HG03280 (cell line): ENCODE results near the gene LINGO4.
A peak's percentile ranks its signal among the peaks of the same experiment; 100 is the strongest.

Experiments used
- ATAC-seq: cut with Tn5 transposase; IDR thresholded peaks from one replicate; pipeline ENCODE4 v1.9.1; 2021; ENCODE audit warnings: mild to moderate bottlenecking, moderate library complexity; ENCODE audit not compliant: unreplicated experiment

Gene LINGO4

GRCh38 chr1:151814971-151815545 lies 9.8 kb upstream of the LINGO4 start:
- no peak for ATAC-seq

- ATAC-seq, result no peak
Measured at GRCh38 chr1:151814426-151814825, 9.2 kb upstream of the LINGO4 start.

DNA sequence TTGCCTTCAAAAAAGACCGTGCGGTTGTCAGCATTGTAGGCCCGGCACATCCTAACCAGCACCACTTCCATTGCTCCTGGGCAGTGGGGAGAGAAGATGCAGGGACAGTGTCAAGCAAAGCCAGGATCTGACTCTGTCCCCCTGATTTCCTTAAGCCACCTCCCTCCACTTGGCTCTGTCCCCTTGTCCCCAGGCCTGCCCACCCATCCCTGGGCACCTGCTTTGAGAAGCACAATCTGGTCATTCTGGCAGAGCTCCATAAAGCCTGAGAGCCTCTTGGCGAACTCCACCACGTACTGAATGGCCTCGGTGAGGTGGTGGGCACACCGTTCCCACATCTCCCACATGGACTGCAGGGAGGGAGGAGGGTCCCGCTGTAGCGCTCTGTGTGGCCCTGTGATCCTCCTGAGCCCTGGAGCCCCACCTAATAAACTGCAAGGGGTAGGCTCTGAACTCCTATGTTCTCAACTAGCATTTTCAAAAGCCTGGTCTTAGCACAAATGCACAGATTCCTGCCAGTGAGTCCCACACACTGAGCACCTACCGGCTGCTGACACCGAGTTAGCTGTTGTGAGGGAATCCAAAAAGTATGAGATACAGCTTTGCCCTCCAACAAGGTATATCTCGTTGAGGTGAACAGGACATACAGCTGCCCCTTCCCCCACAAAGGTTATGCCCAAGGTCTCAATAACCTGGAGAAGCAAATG lies 8.2 kb upstream of the LINGO4 start:
- ATAC-seq, result no peak

GRCh38 chr1:151811181-151811580 lies 6.0 kb upstream of the LINGO4 start:
- ATAC-seq, result no peak

GRCh38 chr1:151809985-151810556 lies 4.9 kb upstream of the LINGO4 start:
- ATAC-seq, result no peak

DNA sequence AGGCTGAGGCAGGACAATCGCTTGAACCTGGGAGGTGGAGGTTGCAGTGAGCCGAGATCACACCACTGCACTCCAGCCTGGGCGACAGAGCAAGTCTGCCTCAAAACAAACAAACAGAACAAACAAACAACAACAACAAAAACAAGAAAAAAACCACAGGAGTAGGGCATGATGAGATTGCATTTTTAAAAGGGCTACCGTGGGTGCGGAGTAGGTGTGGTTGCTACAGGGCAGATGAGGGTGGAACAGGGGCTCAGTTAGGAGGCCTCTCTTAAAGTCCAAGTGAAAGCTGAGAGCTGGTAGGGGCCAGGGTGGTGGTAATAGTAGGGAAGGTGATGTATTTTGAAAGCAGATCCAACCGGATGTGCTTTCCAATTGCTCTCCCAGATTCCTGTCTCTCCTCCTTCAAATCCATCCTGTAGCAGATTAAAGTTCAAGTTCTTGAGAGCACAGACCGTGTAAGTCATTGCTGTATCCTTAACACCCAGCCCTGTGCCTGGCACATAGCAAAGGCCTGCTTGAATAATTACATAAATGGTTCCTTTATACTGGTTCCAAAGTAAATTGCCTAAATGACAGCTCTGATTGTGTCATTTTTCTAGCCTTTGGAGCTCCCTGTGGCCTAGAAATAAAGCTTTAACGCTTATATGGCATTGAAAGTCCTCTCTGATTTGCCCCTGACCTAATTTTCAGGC lies 4.2 kb upstream of the LINGO4 start:
- ATAC-seq, result no peak

GRCh38 chr1:151807766-151808165 lies 2.5 kb upstream of the LINGO4 start:
- ATAC-seq, result no peak

DNA sequence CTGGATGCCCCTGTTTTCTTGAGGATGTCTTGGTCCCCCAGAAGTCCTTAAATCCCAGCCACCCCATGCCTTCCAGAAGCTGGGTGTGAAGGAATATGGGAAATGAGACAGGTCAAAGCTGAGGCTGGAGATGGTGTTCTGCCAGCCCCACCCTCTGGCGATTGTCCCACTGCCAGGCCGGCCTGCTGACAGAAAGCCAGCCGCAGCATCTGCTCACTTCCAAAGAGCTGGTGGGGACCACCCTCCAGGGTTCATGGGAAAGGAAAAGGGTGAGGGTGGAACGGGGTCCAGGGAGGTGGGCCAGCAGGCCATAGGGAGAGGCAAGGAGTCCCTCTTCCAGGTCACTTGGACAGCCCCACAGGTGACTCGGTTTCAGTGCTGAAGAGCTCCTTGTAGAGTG lies 1.9 kb upstream of the LINGO4 start:
- ATAC-seq, result no peak

DNA sequence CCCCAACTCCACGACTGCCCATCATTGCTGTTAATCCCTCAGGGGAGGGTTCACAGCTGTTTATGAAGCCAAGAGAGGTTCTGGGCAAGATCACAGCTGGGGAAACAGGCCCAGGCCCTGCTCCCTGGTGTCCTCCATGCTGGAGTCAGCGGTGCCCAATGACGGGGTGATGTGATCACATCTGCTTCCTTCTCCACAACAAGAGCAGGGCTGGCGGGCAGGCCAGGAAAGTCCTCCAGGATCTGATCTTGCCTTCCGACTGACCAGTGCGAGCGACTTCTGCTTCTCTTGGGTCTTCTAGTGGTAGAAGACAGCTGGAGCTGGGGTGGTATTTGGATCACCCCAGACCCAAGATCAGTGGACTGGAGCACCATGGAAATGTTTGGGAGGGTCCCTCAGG lies 951 bp upstream of the LINGO4 start:
- no peak for ATAC-seq

DNA sequence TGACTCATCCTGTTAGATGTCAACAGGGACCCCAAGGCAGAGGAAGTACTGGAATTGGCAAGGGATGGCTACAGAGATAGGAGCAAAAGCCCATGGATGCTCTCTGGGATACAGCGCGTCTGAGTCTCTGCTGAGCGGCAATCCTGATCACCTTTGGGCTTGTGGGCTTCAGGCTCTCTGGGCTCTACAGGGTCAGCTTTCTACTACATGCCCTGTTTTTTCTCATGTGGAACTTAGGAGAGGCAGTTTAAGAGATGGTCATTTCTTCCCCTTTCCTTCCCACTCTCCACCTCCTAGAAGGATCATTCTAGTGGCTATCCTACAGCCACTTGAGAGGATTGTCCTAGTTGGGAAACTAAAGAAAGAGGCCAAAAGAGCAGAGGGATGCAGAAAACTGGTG lies 1.3 kb downstream of the LINGO4 start:
- no peak for ATAC-seq

- no peak for ATAC-seq
Measured at GRCh38 chr1:151803164-151803563, 2.1 kb downstream of the LINGO4 start.

DNA sequence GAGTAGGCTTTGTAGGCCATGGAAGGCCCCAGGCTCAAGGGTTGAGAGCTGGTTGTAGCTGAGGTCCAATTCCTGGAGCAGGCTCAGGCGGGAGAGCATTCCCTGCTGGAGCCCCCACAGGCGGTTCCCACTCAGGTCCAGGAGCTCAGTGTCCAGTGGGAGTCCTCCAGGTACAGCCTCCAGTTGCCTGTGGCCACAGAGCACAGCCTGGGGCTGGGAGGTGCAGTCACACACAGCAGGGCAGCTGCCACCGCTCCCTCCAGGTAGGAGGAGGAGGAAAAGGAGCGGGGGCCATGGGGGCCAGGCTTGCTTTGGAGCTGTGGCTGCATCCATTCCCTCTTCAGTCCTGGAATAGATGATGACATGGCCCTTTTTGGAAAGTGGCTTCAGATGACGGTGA lies 2.8 kb downstream of the LINGO4 start:
- ATAC-seq, result no peak

GRCh38 chr1:151801846-151802245 lies 3.4 kb downstream of the LINGO4 start:
- ATAC-seq, result no peak

DNA sequence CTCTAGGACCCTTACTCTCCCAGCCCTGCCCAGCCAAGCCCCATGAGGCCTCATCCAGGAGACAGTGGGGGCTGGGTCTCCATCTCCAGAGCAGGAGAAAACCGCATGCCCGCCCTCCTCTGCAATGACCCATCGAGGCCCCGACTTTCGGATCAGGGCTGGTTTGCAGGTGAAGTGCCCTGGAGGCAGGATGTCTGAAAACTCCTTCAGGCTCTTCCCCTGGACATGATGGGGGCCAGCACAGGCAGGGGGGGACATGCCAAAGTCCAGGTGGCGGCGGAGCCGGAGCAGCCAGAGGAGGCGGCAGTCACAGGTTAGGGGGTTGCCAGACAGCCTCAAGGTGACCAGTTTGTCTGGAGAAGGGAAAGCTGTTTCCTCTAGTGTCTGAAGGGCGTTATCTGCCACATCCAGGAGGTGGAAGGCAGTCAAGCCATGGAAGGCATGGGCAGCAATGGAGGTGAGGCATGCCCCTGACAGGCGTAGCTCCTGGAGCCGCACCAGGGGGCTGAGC lies 3.9 kb downstream of the LINGO4 start:
- no peak for ATAC-seq

DNA sequence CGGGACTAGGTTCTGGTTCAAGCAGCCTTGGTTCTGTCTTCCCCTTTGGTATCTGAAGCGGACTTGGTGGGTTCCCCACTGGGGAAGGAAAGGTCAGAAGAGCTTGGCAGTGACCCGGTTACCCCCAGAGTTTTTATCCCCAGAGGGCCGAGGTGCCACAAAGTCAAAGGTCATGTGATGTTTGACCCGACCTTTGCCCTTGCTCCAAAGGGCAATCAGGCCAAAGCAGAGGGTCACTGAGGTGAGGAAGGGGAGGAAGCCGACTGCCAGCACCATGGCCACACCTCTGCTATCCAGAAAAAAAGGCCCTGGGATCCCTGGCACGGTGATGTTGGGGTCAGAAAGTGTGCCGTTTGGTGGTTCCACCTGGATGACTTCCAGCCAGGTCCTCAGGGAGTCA lies 4.4 kb downstream of the LINGO4 start:
- ATAC-seq, result no peak

DNA sequence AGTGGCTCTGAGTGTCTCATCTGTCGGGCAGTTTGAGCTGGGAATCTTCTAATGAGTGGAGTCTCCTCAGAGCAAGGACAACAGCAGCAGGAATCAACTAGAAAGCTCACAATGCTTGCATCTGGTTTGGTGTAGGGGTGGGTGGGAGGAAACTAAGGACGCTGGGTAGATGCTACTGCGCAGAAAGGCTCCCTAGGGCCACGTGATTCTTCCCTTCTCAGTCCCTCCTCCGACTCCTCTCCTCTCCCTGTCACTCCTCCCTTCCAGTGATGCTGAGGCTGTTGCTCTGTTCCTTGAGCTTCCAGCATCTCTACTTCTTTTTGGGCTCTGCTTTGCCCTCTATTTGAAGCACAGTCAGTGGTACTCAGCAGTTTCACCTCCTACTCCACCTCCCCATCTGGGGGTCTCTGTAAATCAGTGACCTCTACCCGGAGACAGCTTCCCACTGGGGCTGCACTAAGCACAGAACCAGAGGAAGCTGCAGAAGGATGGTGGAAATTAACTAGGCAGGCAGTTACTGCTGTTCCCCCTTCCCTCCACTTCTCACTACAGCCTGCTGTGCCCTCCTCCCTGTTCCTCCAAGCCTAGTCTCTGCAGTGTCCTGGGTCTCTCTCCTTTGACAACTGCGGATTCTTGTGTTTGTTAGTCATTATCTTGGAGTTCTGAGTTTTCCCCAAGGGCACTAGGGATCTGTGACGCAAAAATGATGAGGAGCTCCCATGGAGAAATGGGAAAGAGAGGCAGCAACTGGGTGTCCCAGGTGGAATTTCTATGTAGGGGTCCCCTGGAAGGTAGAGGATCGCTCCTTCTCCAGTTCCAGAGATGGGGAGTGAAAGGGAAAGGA lies 5.8 kb downstream of the LINGO4 start:
- no peak for ATAC-seq

GRCh38 chr1:151798571-151798970 lies 6.6 kb downstream of the LINGO4 start:
- ATAC-seq, result no peak

DNA sequence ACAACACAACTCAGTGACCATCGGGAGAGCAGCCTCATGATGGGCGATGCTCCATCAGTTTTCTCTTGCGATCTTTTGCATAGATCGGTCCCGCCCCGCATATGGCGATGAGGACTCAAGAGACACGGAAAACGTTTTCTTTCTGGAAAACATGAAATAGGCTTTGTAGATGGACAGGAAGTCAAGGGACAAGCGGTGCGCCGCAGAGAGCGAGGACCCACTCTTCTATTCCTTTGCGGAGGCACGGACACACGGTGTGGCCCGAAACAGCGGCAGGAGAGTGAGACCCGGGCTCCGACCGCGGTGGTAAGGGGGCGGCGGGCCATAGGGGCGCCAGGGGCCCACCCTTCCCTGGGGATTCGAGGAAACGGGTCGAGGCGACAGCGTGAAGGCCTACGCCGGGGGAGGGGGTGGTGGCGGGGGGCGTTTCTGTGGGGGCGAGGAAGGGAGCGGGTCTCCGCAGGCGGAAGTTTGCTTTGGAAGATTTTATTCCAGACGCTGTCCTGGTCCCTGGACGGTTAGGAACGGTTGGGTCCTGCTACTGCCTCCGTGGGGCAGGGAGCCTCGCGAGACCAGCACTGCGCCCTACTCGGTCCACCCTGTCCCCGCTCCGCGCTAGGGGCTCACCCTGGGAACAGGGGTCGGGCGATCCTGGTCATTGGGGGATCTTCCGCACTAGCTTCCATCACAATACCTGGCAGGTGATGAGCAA lies 14.1 kb downstream of the LINGO4 start:
- ATAC-seq, result peak; percentile 8

DNA sequence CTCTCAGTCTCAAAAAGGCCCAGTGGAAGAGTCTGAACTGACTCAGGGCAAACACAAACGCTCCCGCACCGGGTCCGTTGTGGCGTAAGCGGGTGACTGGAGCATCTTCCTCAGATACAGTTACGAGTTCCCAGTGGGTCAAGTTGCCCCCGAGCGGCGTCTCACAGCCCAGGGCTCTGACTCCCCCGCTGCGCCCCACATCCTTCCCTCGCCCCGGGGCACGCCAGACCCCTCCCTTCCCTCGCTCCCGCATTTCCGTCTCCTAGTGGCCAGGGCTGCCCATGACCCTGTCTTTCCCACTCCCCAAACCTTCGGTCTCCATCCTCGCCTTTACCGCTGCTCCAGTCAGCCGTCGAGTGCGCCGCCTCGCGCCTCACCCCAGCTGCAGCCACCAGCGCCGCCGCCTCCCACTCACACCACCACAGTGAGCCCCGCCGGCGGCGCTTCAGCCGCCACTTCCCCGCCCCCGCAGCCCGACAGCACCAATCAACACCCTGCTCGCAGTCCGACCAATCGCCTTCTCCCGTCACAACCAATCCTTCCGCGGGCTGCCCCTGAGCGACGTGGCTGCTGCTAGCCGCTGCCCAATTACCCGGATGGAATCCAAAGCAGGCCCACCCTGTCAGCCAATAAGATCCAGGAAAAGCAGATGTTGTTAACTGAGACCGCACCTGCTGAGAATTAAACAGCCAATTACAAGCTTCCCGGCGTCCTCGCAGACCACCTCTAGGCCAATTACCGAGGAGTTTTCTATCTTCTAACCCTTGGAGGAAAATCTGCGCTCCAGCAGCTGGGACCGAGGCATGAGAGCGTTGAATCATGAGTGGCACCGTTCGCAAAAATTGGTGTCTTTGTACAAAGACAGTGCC lies 14.9 kb downstream of the LINGO4 start, which contains the start of gene TDRKH:
Gene TDRKH, minus strand, starts transcription at position 430 of the 869 bp plus-strand sequence. CDS start 7,478 bp downstream, outside the sequence.
- peak; percentile 97 for ATAC-seq
